ENCODE measurements around the gene TEDDM1. TPM values are rescaled to one million over a fixed set of nuclear protein-coding genes. Genes with fewer than 3 reads are reported as not detected.

The TEDDM1 gene
- total and polyA plus RNA-seq, 10 of the 15 experiments (the other 5 are each of a cell fraction or from before 2014, with no cell fraction given), result 0.11 TPM; not detected in 9

DNA sequence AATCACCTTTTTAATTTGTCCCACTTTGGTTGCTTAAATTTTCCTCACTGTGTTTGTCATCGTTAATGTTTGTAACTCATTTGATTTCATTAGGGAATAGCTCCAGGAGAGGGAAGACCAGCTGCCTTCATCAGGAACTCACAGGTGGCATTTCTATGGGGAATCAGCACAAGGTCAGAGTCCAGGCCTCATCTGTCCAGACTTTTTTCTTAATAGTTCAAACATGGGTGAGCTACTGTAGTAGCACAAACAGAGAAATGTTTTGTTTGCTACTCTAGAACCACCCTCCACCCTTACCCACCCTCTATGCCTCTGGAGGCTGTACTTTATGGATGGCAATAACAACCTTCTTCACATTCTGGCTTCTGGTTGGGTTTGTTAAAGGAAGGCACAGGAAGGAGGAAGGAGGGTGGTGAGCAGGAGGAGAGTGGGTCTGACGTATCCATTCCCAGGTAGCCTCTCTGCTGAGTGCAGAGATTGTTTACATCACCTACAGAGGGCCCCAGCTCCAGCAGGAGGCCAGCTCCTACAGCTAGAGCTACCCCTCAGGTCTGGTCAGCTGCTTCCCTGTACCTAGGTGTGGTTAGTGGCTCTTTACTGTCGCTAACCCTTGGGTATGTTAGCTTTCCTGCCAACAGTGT, 8.1 kb upstream of the TEDDM1 start:
- no peak overlapping the region for H3K4me2 ChIP-seq (ENCODE audit: control insufficient read depth, insufficient read depth)
- H3K27ac ChIP-seq (ENCODE audit: control insufficient read depth, insufficient read depth), result no peak overlapping the region
- no peak overlapping the region for H2AFZ ChIP-seq (ENCODE audit: control insufficient read depth, low read depth, low read length)
- 95% methylated on average over 3 of the region's 3 CpGs for WGBS (ENCODE audit: insufficient coverage, insufficient replicate concordance, low lambda C conversion rate, missing lambda C conversion rate)
- POLR2A ChIA-PET, result no interaction called here
- H3K9me3 ChIP-seq (replicated peaks; ENCODE audit: control insufficient read depth, insufficient read depth, low read length), result no peaks in the 10 kb centered on the region; the same call in 2 of the 3 replicates
- no TSS peak for BruUV-seq (replicated peaks)
- SMC1A ChIA-PET (ENCODE audit: uncharacterized antibody, unreplicated experiment), result interaction anchor here (1.4 to 1.9 kb wide), 3 partner anchors 12 to 266 kb away, joined by 3 to 8 read pairs (median 5); no protein-coding TSS in a partner anchor
- H3K9ac ChIP-seq (ENCODE audit: control insufficient read depth, insufficient read depth, low read length), result no peak overlapping the region
- H3K27me3 ChIP-seq (replicated peaks in 1 of 2; ENCODE audit: control insufficient read depth in 2 of 2, insufficient read depth in 2 of 2, low read length in 1 of 2), result no peaks in the 10 kb centered on the region
- ATAC-seq (no peak), DNase-seq (ENCODE audit: low read depth, low spot score) (no peak), FAIRE-seq (no peak)
- H3K4me3 ChIP-seq, result no peak overlapping the region
- H3K36me3 ChIP-seq (ENCODE audit: control insufficient read depth in 2 of 2, insufficient read depth in 2 of 2, low read length in 1 of 2), result no peaks in the 10 kb centered on the region
- RAD21 ChIA-PET (ENCODE audit: unreplicated experiment), result interaction anchor here (1.0 kb wide), 1 partner anchor 265 kb away, joined by 3 read pairs; no protein-coding TSS in a partner anchor
- no peaks in the 10 kb centered on the region for H3K4me1 ChIP-seq (ENCODE audit: control insufficient read depth, insufficient read depth, low read length)
- CTCF ChIA-PET, result interaction anchor here (0.5 to 2.4 kb wide), 3 partner anchors 12 to 324 kb away, joined by 3 to 18 read pairs (median 4); no protein-coding TSS in a partner anchor
- H3K79me2 ChIP-seq (ENCODE audit: control insufficient read depth, insufficient read depth, low read length), result no peaks in the 10 kb centered on the region
- H4K20me1 ChIP-seq (ENCODE audit: control insufficient read depth, insufficient read depth), result no peaks in the 10 kb centered on the region
- in situ Hi-C loops (cut with MboI), result no loop called here
- intact Hi-C loops (cut with micrococcal nuclease; ENCODE audit: unreplicated experiment), result no loop called here
- TF ChIP-seq, protein P1, sequence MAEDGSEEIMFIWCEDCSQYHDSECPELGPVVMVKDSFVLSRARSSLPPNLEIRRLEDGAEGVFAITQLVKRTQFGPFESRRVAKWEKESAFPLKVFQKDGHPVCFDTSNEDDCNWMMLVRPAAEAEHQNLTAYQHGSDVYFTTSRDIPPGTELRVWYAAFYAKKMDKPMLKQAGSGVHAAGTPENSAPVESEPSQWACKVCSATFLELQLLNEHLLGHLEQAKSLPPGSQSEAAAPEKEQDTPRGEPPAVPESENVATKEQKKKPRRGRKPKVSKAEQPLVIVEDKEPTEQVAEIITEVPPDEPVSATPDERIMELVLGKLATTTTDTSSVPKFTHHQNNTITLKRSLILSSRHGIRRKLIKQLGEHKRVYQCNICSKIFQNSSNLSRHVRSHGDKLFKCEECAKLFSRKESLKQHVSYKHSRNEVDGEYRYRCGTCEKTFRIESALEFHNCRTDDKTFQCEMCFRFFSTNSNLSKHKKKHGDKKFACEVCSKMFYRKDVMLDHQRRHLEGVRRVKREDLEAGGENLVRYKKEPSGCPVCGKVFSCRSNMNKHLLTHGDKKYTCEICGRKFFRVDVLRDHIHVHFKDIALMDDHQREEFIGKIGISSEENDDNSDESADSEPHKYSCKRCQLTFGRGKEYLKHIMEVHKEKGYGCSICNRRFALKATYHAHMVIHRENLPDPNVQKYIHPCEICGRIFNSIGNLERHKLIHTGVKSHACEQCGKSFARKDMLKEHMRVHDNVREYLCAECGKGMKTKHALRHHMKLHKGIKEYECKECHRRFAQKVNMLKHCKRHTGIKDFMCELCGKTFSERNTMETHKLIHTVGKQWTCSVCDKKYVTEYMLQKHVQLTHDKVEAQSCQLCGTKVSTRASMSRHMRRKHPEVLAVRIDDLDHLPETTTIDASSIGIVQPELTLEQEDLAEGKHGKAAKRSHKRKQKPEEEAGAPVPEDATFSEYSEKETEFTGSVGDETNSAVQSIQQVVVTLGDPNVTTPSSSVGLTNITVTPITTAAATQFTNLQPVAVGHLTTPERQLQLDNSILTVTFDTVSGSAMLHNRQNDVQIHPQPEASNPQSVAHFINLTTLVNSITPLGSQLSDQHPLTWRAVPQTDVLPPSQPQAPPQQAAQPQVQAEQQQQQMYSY (CRISPR knock-in tag; IDR thresholded peaks at IDR 0.05), result no peak
- TF ChIP-seq, protein P2, sequence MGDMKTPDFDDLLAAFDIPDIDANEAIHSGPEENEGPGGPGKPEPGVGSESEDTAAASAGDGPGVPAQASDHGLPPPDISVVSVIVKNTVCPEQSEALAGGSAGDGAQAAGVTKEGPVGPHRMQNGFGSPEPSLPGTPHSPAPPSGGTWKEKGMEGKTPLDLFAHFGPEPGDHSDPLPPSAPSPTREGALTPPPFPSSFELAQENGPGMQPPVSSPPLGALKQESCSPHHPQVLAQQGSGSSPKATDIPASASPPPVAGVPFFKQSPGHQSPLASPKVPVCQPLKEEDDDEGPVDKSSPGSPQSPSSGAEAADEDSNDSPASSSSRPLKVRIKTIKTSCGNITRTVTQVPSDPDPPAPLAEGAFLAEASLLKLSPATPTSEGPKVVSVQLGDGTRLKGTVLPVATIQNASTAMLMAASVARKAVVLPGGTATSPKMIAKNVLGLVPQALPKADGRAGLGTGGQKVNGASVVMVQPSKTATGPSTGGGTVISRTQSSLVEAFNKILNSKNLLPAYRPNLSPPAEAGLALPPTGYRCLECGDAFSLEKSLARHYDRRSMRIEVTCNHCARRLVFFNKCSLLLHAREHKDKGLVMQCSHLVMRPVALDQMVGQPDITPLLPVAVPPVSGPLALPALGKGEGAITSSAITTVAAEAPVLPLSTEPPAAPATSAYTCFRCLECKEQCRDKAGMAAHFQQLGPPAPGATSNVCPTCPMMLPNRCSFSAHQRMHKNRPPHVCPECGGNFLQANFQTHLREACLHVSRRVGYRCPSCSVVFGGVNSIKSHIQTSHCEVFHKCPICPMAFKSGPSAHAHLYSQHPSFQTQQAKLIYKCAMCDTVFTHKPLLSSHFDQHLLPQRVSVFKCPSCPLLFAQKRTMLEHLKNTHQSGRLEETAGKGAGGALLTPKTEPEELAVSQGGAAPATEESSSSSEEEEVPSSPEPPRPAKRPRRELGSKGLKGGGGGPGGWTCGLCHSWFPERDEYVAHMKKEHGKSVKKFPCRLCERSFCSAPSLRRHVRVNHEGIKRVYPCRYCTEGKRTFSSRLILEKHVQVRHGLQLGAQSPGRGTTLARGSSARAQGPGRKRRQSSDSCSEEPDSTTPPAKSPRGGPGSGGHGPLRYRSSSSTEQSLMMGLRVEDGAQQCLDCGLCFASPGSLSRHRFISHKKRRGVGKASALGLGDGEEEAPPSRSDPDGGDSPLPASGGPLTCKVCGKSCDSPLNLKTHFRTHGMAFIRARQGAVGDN (IDR thresholded peaks at IDR 0.05), result no peak
- TF ChIP-seq, protein P3, sequence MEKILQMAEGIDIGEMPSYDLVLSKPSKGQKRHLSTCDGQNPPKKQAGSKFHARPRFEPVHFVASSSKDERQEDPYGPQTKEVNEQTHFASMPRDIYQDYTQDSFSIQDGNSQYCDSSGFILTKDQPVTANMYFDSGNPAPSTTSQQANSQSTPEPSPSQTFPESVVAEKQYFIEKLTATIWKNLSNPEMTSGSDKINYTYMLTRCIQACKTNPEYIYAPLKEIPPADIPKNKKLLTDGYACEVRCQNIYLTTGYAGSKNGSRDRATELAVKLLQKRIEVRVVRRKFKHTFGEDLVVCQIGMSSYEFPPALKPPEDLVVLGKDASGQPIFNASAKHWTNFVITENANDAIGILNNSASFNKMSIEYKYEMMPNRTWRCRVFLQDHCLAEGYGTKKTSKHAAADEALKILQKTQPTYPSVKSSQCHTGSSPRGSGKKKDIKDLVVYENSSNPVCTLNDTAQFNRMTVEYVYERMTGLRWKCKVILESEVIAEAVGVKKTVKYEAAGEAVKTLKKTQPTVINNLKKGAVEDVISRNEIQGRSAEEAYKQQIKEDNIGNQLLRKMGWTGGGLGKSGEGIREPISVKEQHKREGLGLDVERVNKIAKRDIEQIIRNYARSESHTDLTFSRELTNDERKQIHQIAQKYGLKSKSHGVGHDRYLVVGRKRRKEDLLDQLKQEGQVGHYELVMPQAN (conservative IDR thresholded peaks at IDR 0.05), result no peak
- no peak for TF ChIP-seq IRF4 (IDR thresholded peaks at IDR 0.05; ENCODE audit: low read depth, low read length)
